IPS-NIHi11 (cell line): ENCODE measurements around the gene CDH6.

Experiments
- DNase-seq: peaks from one replicate; pipeline ENCODE4 v3.0.0; 2012; ENCODE audit warnings: mixed read lengths, low spot score

Gene CDH6

GRCh38 chr5:31250201-31250600, 56.7 kb downstream of the CDH6 start:
- no peak for DNase-seq

GRCh38 chr5:31251032-31251431, 57.5 kb downstream of the CDH6 start:
- DNase-seq, result no peak

DNA sequence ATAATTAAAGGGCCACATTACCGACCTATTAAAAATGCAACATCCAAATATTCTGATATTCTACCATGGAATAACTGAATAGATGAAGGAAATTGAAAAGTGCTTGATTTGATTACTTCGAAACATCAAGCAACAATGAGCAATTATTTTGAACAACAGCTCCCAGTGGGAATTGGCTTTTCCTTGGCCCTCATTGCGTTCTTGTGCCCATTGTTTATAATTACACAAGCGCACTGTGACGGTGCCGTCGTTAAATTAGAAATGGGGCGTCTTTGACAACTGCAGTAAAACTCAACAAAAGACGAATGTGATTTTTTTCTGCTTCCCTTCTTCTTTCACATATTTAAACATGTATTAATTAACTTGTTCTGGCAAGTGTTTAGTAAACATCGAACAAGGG, 61.6 kb downstream of the CDH6 start:
- no peak for DNase-seq

DNA sequence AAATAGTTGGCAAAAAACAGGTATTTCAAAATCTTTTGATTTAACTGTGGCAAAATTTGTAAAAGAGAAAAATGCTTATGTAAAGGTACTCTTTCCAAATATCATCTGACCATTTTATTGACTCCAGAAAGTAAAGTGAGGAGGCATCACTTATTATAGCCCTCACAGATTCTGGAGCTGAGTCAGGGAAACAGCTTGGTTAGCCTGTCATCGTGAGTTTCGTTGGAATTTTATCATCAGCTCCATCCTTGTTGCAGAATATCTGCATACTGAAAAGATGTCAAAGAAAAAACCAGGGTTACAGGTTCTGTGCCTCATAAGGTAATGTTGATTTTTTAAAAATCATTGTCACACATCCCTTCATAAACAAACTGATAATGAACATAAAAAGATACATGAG, 74.8 kb downstream of the CDH6 start:
- no peak for DNase-seq

DNA sequence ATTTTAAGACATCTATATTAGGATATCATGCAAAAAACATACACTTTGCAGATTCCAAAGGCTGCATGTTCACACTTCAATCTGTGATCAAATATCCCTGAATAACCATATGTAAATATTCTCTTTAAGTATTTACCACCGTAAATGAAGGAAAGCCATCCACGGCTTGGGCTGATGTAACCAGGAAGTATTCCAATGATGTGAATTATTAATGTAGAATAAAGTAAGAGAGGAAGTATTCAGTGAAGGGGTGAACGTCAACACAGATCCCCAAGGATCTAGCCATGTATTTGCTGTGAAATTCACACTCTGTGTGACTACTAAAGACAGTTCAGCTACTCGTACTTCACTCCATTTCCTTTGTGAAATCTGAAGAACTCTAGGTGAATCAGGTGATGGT, 75.2 kb downstream of the CDH6 start:
- no peak for DNase-seq

DNA sequence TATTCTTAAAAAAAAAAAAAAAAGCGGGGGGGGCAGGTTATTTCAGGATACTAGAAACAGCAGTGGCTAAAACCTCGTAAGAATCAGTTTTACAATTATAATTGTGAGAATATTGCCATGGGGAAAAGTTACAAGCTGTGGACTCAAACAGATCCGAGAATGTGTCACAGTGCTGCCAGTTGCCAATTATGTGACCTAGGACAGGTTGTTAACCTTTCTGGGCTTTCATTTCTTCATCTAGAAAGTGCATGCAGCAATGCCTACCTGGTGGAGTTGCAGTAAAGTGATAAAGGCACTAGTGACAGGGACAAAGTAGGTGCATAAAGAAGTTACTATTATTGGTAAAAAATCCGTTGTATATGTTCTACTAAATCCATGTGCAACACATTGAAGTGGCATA, 75.8 kb downstream of the CDH6 start:
- DNase-seq, result no peak

GRCh38 chr5:31270396-31270795, 76.9 kb downstream of the CDH6 start:
- DNase-seq, result peak; percentile 17

- no peak for DNase-seq
These were observed 78.1 kb downstream of the CDH6 start for GRCh38 chr5:31271567-31271966.

DNA sequence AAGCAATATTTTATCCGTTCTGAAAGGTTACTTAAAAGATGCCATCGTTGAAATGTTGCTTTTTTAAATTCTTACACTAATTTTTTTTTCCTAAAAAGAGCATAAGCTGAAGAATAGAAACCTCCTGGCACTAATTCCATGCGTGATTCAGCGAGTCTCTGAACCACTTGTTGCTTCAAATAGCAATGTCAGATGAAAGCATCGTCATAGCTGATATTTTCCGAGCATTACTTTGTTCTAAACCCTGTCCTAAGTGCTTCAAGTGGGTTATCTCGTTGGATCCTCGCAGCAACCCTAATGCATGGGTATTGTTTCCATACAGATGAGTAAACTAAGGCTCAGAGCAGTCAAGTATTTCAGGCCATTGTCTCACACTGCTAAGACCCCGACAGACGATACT, 79.7 kb downstream of the CDH6 start:
- DNase-seq, result no peak

DNA sequence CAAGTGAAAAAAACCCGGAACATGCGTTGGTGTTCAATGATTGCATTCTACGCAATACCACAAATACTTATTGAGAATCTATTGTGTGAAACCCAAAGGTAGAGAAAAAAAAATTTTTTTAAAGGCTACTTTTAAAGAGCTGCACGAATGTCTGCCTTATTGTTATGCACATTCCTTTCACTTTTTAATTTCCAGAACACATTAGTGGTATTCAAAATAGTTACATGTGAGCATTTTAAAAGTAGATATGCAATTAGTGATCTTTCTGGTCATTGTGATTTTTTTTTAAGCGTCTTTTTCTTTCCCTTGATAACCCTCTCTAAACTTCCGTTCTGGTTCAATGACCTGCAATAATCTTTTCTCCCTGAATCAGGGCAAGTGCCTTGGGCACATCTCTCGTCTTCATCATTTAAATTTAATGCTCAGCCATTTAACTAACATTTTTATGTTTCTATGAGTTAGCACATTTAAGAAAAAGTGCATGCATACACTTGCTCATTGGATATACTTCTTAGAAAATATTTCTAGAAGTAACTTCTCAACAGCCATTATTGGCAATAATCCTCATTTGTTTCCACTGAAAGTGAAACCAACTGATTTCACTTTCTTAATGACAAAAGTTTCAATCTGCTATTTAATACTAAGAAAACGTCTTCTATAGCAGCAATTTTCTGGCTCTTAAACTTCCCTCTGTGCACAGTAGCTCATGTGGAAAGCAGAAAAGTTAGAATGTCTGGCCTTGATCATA, 80.3 kb downstream of the CDH6 start:
- no peak for DNase-seq

DNA sequence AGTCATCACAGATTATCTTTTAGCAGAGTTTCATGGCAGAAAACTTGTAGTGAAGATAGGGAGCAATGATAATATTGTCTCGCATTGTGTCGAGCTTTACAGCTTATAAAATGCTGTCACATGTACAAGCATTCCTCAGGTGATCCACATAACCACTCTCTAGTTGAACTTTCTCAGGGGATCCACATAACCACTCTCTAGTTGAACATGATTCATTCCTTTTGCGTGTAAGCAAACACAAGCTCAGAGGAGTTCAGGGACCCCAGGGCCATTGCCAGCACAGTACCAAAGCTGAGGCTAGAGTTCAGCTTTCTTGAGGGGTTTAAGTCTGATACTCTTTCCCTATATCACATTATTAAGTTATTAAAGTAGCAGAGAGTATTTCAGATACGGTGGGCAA, 86.7 kb downstream of the CDH6 start:
- no peak for DNase-seq

DNA sequence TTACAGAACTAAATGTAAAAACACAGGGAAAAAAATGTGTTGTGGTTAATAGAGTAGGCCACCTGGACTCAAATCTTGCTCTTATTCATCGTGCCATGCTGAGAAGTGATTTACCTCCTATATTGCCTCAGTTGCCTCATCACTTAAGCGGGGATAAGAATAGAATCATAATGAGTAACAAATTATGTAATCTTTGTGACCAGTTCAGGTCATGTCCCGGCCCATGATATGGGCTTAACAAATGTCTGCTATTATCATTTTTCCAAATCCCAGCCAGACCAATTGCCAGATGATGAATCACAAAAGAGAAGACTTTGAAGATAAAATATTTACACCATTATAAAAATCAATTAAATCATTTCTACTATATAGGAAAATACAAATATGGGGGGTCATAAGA, 89.8 kb downstream of the CDH6 start:
- no peak for DNase-seq

DNA sequence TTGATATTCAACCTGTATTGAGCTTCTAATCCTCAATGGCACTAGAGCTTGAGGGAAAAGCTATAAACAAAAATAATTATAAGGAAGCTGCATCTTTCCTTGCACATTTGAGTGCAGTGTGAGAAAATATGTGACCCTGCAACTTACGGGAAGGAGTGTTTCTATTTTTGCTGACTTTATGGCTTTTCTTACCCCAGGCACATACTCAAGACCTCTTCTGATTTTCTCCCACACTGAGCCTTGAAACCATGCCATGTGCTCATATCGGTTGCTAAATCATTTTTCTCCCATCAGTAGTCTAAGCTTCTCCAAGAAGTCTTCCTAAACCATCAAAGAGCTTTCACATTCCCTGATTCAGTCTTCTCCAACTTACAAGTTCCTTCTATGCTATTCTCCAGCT, 91.5 kb downstream of the CDH6 start:
- no peak for DNase-seq

- DNase-seq, result no peak
These were observed 94.5 kb downstream of the CDH6 start for GRCh38 chr5:31287985-31288384.

- no peak for DNase-seq
These were observed 95.9 kb downstream of the CDH6 start for GRCh38 chr5:31289429-31289828.

DNA sequence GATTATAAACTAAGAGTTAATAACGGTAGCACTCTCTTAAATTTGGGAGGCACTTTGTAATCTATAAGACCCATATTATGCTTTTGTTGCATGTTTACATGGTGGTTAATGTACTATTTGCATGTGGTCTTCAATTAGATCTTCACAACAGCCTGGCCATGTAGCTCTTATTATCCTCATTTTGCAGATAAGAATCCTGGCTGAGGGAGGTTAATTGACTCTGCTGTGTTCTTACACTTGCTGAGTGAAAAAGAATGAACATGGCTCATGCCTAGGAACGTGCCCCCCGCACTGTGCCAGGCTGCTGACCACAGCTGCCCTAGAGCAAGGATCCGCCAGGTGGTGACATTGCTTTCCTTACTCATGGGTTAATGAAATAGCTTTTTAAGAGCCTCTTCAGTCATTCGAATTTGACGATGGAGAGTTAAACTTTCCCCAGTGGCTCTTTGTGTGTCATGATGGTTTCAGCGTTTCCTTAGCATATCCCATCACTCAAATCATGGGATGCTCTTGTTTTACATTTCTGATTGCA, 97.9 kb downstream of the CDH6 start:
- DNase-seq, result no peak

- DNase-seq, result no peak
These were observed 107.0 kb downstream of the CDH6 start for GRCh38 chr5:31300501-31300900.

- no peak for DNase-seq
These were observed 108.3 kb downstream of the CDH6 start for GRCh38 chr5:31301833-31302232.

- DNase-seq, result no peak
These were observed 110.2 kb downstream of the CDH6 start for GRCh38 chr5:31303688-31304087.

DNA sequence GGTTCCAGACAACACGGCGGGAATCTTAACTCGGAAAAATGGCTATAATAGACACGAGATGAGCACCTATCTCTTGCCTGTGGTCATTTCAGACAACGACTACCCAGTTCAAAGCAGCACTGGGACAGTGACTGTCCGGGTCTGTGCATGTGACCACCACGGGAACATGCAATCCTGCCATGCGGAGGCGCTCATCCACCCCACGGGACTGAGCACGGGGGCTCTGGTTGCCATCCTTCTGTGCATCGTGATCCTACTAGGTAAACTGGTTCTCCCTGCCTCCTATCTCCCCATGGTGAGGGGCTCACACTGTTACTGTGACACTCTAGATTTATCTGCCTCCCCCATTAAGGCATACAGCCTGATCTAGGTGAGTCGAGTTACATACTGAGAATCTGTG, 124.2 kb downstream of the CDH6 start:
- DNase-seq, result peak; percentile 61

GRCh38 chr5:31319335-31319734, 125.8 kb downstream of the CDH6 start:
- DNase-seq, result no peak

GRCh38 chr5:31322946-31323345, 129.5 kb downstream of the CDH6 start:
- no peak for DNase-seq

GRCh38 chr5:31324842-31325241, 131.4 kb downstream of the CDH6 start:
- DNase-seq, result no peak

GRCh38 chr5:31328040-31328733, 134.7 kb downstream of the CDH6 start:
- DNase-seq, result no peak
